ENCODE data around the gene ZNF418. TPM values are rescaled to one million over a fixed set of nuclear protein-coding genes. Genes with fewer than 3 reads are reported as not detected.

The ZNF418 gene
- polyA plus RNA-seq (ENCODE audit: insufficient read length) = 32.8 TPM
- long read RNA-seq, donor 1 = 0 reads
- long read RNA-seq, donor 2 = 0 reads
- long read RNA-seq, donor 3, partial matches to known transcripts = 0 of 1 reads
- long read RNA-seq, donor 3, other reads (novel, unspliced or antisense) = 0 of 1 reads
- long read RNA-seq, donor 4 = 0 reads
- long read RNA-seq, donor 5 = 0 reads
- long read RNA-seq, donor 6 = 0 reads
- long read RNA-seq, donor 7, partial matches to known transcripts = 0 of 2 reads
- long read RNA-seq, donor 7, other reads (novel, unspliced or antisense) = 0 of 2 reads
- long read RNA-seq, donor 8, partial matches to known transcripts = 0 of 1 reads
- long read RNA-seq, donor 8, other reads (novel, unspliced or antisense) = 0 of 1 reads

DNA sequence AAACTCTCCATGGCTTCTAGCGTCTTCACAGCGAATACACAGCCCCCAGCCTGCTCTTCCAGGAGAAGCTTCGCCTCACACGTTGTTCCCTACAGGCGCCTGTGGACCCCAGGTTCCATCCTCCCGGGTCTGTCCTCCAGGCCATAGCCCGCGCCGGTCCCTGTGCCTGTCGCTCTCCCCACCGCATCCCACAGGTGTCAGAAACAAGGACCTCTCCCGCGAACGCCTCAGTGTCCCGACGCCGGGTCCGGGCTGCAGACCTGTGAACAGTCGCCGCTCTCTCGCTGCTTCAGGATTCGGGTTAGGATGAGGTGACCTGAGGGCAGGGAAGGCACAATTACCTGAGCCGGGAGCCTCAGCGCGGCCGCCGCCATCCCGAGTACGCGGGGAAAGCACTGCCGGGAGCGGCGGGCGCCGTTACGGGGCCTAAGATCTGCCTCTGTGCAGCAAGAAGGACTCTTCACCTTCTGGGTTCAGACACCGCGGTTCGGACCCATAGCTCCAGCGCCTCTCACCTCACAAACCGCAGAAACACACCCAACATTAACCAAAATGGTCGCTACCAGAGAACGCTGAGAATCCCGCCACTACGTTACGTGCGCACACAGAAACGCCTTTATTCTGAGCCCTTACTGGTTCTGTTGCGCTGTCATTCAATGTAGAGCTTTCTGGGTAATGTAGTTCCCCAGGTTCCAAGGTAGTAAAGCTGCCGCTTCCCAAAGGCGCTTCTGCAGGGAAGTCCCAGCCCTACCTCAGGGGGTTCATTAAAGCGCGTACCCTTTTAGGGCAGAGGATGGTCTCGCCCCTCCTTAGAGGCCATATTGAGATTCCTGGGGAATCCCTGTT, at the start of gene ZNF418:
TSS of gene ZNF418 (minus strand) at position 583 of the 846 bp plus-strand sequence. CDS start 1,580 bp downstream, outside the sequence.
- peak; percentile 88 for DNase-seq

DNA sequence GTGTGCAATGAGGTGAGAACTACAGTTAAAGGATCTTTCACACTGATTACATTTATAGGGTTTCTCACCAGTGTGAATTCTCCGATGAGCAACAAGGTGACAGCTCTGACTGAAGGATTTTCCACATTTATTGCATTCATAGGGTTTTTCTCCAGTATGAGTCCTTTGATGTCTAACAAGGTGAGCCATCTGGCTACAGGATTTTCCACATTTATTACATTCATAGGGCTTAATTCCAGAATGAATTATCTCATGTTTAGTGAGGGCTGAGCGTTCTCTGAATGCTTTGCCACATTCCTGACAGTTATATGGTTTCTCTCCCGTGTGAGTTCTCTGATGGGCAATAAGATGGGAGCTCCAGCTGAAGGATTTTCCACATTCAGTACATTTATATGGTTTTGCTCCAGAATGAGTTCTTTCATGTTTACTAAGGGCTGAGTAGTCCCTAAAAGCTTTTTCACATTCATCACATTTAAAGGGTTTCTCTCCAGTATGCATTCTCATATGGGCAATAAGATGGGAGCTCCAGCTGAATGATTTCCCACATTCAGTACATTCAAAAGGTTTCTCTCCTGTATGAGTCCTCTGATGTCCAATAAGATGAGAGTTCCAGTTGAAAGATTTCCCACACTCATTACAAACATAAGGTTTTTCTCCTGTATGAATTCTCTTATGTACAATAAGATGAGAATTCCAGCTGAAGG, 43.5 kb upstream of the ZNF418 start:
- DNase-seq = no peak

DNA sequence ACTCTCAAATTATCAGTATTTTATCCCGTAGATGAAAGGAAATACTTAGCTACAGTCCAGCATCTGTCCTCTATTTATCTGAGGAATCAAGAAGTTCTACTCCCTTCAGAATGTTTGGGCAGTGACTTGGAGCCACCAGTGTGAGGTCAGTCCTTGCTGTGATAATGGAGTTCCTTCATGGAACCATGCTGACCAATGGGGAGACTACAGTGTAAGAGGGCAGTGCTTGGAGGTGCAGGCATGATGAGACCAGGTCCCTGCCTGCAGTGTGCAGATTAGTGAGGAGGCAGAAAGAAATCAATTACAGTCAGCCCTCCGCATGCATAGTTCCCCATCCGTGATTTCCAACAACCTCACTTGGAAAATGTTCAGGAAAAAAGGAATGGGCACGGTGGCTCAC, 39.2 kb upstream of the ZNF418 start, which contains the start of gene C19orf18:
TSS of gene C19orf18 (minus strand) at position 101 of the 400 bp plus-strand sequence. CDS start 102 bp downstream, outside the sequence.
- DNase-seq = no peak

DNA sequence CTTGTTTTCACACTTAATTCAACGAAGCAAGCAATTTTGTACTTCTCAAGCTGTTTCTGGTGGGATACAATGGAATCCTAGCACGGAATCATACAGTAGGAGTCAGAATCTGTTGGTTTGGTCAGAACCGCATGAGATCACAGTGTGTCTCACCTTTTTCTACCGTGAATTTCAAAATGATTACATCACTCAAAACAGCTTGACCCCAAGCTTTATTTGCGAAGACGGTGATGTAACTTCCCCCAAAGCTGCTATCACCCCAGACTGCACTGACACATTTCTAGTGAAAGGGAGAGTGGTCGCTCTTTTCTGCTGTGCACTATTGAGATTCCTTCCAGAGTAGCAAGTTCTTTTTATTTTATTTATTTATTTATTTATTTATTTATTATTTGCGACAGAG, 29.6 kb upstream of the ZNF418 start:
- no peak for DNase-seq

DNA sequence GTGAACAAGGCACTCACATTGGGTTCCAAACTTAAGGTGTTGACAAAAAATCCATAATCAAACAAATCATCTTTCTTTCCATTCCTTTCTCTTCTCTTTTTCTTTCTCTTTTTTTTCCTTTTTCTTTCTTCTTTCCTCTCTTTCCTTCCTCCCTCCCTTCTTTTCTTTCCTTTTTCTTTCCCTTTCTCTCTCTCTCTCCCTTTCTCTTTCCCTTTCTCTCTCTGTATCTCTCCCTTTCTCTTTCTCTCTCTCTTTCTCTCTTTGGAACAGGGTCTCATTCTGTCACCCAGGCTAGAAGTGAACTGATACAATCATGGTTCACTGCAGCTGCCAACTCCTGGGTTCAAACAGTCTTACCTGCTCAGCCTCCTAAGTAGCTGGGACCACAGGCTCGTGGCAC, 26.6 kb upstream of the ZNF418 start:
- no peak for DNase-seq

DNA sequence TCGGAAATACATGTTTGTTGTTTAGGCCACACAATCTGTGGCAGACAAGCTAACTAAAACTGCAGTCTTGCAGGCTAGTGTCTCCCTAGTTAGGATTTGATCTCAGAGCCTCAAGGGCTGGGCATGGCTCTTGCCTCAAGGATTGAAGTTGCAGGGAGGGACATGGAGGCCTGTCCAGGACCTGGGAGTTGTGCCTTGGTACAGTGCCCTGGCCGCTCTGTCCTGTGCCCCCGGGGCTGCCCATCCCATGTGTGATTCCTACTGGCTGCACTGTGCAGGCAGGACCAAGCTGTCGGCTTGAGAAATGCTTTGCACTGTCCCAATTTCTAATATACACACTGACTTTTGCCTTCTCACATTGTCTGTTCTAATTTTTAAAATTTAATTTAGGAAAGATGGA, 19.8 kb upstream of the ZNF418 start:
- DNase-seq = no peak

DNA sequence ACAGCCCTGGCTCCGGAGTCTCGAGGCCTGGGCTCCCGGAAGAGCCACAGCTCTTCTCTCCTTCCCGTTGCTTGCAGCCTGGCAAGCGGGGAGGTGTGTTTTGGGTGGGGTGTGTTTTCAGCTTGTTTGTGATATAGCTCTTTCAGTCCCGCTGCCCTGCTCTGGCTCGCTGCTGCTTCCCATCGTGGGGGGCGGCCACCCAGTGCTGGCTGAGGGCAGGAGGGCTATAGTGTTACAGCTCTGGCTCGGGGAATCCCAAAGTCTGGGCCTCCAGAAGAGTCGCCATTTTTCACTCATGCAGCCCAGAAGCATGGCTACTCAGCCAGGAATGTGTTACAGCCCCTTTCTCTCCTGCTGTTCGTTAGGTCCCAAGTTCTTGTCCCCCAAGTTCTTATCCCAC, 14.5 kb upstream of the ZNF418 start:
- DNase-seq = no peak

DNA sequence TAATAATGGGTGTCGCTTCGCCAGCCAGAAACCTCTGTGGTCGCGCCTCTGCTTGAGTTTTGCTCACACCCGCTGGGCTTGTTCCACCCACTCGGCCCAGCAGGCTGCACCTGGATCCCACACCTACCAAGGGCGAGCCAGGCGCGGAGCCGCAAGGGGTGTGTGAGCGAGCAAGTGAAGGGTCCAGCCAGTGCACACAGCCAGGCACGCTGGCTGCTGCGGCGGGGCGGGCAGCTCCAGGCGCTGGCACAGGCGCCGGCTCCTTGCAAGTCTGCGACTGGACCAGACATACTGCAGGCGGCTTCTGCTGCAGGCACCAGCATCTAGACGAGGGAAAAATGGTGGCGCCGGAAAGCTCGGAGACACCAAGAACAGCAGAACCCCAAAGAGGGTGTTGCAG, 14.1 kb upstream of the ZNF418 start:
- DNase-seq = no peak

DNA sequence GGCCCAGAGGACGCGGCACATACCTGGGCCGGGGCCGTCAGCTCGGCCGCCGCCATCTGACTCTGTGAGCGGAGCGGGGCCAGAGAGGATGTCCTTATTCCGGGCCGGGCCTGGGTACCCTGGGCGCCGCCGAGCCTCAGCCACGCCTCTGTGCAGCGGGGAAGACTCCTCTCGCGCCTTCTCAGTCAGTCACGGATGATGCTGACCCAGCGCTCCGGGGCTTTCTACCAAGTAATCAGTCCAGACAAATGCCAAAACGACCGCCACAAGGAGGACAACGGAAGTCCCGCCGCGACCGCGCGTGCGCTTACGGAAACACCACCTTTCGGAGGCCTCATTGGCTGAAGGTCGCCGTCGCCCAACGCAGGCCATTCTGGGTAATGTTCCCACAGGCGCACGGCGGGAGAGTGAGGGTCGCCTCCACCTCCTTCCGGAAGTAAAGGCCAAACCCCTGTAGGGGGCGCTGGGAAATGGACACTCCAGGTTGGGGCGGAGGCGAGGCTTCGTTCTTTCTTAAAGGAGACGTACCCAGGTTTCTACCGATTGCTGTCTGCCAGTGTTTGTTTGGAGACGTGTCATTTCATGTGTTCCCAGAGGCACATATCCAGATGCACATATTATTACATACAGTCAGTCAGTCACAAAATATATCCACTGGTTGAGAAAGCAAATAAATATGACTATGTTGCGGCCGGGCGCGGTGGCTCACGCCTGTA, 12.4 kb upstream of the ZNF418 start, which contains the start of gene ZNF256:
TSS of gene ZNF256 (minus strand) at position 288 of the 716 bp plus-strand sequence. CDS start at position 56, 232 bp downstream.
- DNase-seq = peak; percentile 97

DNA sequence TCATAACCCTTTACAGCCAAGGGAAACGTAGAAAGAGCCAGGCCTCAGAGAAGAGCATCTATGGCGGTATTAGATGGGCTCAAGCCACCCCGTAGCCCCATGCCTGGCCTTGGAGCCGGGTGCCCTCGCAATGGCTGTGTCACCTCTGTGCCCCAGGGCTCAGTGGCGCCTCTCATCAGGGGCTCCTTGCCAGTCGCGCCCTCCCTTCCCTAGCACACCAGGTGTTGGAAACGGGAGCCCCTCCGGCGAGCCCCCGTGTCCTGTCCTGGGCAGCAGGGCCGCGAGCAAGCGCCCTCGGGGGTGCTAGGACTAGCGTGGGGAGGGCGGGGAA, 11.9 kb upstream of the ZNF418 start:
- DNase-seq = no peak

DNA sequence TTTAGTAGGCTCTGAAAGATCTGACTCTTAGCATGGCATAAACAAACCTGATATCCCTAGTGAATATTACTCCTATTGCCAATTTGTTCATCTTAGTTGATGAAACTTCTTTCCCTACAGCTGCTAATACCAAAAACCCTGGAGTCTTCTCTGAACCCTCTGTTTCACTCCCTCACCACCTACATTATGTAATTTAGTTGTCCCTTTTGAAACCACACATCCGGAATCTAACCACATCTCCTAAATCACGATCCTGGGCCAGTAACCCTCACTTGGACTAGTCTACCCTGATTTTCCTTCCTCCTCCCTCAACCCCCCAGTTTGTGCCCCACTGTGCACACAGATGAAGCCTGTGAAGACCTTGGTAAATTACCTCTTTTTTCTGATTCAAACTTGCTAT, 11.1 kb upstream of the ZNF418 start:
- DNase-seq = no peak

DNA sequence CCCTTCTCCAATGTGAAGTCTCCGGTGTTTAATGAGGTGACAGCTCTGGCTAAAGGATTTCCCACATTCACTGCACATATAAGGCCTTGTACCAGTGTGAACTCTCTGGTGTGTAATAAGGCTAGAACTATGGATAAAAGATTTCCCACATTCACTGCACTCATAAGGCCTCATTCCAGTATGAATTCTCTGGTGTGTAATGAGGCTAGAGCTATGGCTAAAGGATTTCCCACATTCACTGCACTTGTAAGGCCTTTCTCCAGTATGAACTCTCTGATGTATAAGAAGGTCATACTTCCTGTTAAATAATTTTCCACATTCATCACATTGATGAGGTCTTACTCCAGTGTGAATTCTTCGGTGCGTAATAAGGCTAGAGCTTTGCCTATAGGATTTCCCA, 6.4 kb upstream of the ZNF418 start:
- no peak for DNase-seq

DNA sequence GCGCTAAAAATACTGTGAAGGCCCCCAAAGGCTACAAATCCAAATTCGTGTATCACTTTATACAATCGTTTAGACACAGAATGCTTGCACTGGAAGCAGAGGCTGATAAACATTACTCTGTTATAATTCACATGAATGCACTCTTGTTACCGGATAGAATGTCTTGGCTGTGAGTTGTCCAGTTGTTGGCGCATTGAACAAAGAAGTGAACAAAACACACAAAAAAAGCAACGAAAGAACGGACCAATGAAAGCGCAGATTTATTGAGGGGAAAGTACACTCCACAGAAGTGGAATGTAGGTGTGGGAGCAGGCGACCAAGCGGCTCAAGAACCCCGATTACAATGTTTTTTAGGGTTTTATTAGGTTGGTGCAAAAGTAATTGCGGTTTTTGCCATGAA, 529 bp upstream of the ZNF418 start:
- no peak for DNase-seq

DNA sequence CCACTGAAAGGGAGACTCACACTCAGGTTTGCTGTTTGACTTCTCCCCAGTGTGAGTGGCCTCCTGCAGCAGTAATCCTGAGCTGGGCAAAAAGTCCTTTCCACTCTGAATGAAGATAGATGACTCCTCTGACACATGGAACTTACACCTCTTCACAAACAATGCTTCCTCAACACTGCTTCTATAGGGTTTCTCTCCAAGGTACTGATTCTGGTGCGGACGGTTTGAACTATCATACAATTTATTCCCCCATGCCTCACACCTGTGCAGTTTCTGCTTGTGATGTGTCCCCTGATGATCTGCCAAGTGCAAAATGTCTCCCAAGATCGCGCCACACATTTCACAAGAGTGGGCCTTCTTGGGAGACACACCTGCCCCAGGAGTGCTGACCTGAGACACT, 7.6 kb downstream of the ZNF418 start:
- DNase-seq = no peak

DNA sequence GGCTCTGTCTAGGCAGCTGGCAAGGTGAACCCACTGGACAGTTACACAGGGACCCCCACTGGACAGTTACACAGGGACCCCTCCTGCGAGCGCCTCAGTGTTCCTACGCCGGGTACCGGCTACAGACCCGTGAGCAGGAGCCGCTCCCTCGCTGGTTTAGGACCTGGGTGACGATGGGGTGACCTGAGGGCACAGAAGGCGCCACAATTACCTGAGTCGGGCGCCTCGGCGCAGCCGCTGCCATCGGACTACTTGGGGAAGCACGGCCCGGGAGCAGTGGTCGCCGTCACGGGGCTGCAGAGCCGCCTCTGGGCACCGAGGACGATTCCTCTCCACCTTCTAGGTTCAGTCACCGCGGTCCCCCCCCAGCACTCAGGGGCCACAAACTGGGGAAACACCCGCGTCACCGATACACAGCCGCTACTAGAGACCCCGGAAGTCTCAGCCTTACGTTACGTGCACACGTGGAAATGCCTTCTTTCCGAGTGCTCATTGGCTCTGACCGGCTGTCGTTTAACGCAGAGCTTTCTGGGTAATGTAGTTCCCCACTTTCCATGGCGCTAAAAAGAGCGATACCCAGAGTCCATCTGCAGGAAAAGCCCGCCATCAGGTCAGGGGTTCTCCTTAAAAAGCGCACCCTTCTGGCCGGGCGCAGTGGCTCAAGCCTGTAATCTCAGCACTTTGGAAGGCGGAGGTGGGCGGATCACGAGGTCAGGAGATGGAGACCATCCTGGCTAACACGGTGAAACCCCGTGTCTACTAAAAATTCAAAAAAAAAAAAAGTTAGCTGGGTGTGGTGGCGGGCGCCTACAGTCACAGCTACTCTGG, 18.8 kb downstream of the ZNF418 start, which contains the start of gene ZNF417:
TSS of gene ZNF417 (minus strand) at position 425 of the 828 bp plus-strand sequence. CDS start at position 244, 181 bp downstream.
- peak; percentile 93 for DNase-seq

DNA sequence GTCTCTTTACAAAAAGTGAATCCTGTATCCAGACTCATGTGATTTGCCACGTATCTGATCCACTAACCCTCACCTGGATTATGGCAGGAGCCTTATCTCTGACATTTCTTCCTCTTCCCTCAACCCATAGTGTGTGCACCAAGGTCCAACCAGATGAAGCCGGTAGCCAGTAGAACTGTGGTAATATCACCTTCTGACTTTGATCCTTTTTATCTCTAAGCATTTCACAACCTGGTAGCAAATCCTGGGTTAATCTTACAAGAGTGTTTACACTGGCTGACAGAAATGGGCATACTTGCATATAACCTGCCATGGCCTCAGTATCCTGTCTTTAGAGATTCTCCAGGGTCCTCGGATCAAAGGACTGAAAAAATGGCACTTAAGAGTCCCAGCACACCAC, 20.7 kb downstream of the ZNF418 start:
- no peak for DNase-seq

DNA sequence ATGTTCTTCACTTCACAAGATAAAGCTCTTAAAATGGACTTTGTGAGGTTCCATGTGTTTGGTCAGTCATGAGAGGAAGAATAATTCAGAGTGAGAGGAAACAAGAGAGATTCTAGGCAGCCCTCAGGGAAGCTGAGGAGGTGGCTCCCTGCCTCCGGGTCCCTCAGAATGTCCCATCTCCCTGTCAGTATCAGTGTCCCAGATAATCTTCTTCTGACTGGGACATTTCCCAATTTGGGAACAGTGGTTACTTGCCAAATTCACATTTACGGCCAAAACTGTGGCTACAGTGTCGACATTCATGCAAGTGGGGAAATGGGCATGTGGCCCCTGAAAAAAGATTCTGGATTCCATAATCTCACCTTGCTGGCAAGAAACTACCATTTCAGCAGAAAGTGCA, 27.8 kb downstream of the ZNF418 start:
- no peak for DNase-seq

DNA sequence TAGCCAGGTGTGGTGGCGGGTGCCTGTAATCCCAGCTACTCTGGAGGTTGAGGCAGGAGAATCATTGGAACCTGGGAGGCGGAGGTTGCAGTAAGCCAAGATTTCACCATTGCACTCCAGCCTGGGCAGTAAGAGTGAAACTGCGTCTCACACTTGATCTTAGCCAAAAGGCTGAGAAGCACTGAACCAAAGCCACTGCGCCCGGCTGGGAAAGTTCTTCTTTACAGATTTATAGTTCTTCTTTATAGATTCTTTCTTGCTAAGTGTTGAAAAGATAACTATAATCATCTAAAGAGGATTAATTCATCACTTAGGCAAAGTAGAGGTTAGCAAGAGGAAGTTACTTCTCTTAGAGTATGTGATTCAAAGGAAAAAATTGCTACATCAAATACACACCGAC, 29.9 kb downstream of the ZNF418 start:
- DNase-seq = no peak

DNA sequence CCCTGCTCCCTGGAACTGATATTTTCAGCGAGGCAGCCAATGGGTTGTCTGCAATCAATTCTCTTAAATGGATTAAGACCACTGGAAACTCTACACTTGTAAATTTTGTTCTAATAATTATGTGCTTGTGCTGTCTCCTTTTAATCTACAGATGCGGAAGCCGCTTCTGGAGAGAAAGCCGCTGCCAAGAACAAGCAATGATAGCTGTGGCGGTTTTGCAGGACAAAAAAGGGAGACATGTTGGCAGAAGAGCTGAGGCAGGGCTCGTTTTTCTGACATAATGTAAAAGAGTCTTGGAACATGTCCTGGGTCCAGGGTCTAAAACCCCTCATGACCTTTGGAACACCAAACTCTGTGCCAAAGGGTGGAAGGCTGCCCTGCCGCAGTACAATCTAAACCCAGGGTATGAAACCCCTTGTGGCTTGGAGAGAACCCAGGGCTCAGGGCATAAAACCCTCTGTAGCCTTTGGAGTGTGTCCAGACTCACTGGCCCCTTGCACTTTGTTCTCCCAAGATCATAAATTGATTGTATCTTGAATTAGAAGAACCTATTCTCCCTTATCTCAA, 31.5 kb downstream of the ZNF418 start:
- DNase-seq = no peak

DNA sequence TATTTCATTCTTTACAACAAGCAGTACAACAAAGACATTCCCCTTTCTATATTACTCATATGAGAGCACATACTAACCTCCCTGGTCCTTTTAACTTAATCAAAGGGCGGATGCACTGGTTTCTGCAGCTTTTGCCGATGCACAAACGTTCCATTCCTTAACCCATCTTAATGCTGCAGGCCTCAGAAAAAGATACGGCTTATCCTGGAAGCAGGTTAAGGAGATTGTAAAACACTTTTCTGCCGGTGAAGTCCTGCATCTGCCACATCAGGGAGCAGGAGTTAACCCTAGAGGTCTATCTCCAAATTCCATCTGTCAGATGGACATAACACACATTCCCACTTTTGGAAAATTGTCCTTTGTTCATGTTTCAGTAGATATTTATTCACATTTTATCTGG, 34.9 kb downstream of the ZNF418 start:
- no peak for DNase-seq

Data from left kidney (tissue), 8 donors.